Brain microvascular endothelial cell (primary cell): ENCODE results near the gene HNRNPM.

Experiments used
- DNase-seq: peaks from one replicate; pipeline ENCODE4 v3.0.0-alpha.2; 2020
- H3K27ac ChIP-seq: fragments of 250-450 bp; sonication (Bioruptor Pico); 2 replicates; pipeline ENCODE4 v1.5.1; 2020; ENCODE audit warnings: mild to moderate bottlenecking, moderate library complexity
- H3K27me3 ChIP-seq: fragments of 250-450 bp; sonication (Bioruptor Pico); replicated peaks from 2 replicates; pipeline ENCODE4 v1.5.1; 2020; ENCODE audit warnings: mild to moderate bottlenecking
- H3K36me3 ChIP-seq: fragments of 250-450 bp; sonication (Bioruptor Pico); replicated peaks from 2 replicates; pipeline ENCODE4 v1.5.1; 2020; ENCODE audit warnings: mild to moderate bottlenecking
- H3K4me3 ChIP-seq: 2 replicates; pipeline ENCODE4 v1.5.1; 2011; ENCODE audit warnings: low read depth, mild to moderate bottlenecking, control low read depth, low read length, moderate library complexity
- CTCF ChIP-seq: IDR thresholded peaks from 2 replicates; pipeline ENCODE4 v1.5.1; 2011; ENCODE audit warnings: low read depth, mild to moderate bottlenecking, moderate library complexity, low read length, control low read depth, inconsistent platforms; ENCODE audit errors: missing control alignments
- in situ Hi-C: cut with HindIII; loops from 2 replicates; pipeline ENCODE4 v1.10.0; 2017; ENCODE audit warnings: low sequenced_read_pairs, low pct_ligation_motif_present

Gene HNRNPM

GRCh38 chr19:8490395-8490760 lies 45.6 kb downstream of the HNRNPM start:
- DNase-seq, result no peak
- Histone ChIP-seq H3K27ac (no peak overlapping the region), H3K27me3 (no peaks in the 10 kb centered on the region), H3K36me3 (peaks cover 40% of the 10 kb centered on the region), H3K4me3 (no peak overlapping the region)
- TF ChIP-seq CTCF, result no peak
- in situ Hi-C loops, result no loop called here

GRCh38 chr19:8490873-8491272 lies 46.1 kb downstream of the HNRNPM start:
- Histone ChIP-seq H3K27ac (no peak overlapping the region), H3K36me3 (peaks cover 37% of the 10 kb centered on the region)
- in situ Hi-C loops, result no loop called here

GRCh38 chr19:8491574-8491973 lies 46.8 kb downstream of the HNRNPM start:
- Histone ChIP-seq H3K27ac (no peak overlapping the region), H3K36me3 (peaks cover 30% of the 10 kb centered on the region), H3K27me3 (no peaks in the 10 kb centered on the region), H3K4me3 (no peak overlapping the region)
- no peak for TF ChIP-seq CTCF
- in situ Hi-C loops, result no loop called here
- no peak for DNase-seq

More at GRCh38 chr19:8490873-8491272, 46.1 kb downstream of the HNRNPM start:
- TF ChIP-seq CTCF, result no peak
- no peak for DNase-seq
- H3K4me3 ChIP-seq, result no peak overlapping the region
- H3K27me3 ChIP-seq, result no peaks in the 10 kb centered on the region

- H3K4me3 ChIP-seq, result no peak overlapping the region
- peaks cover 7% of the 10 kb centered on the region for H3K36me3 ChIP-seq
- DNase-seq, result no peak
- in situ Hi-C loops, result no loop called here
- no peak for TF ChIP-seq CTCF
- no peaks in the 10 kb centered on the region for H3K27me3 ChIP-seq
- no peak overlapping the region for H3K27ac ChIP-seq
Measured at GRCh38 chr19:8494158-8494557, 49.4 kb downstream of the HNRNPM start.

GRCh38 chr19:8498295-8498694 lies 53.5 kb downstream of the HNRNPM start:
- no peaks in the 10 kb centered on the region for H3K36me3 ChIP-seq
- DNase-seq, result no peak
- H3K27me3 ChIP-seq, result no peaks in the 10 kb centered on the region
- no peak for TF ChIP-seq CTCF
- no peak overlapping the region for H3K27ac ChIP-seq
- in situ Hi-C loops, result no loop called here
- H3K4me3 ChIP-seq, result no peak overlapping the region

- DNase-seq, result no peak
- no peak overlapping the region for H3K27ac ChIP-seq
- no peaks in the 10 kb centered on the region for H3K27me3 ChIP-seq
- H3K4me3 ChIP-seq, result no peak overlapping the region
- H3K36me3 ChIP-seq, result no peaks in the 10 kb centered on the region
- TF ChIP-seq CTCF, result no peak
- in situ Hi-C loops, result no loop called here
Measured at GRCh38 chr19:8499048-8499833, 54.5 kb downstream of the HNRNPM start.
